Measurements from ENCODE around the gene IRX4.

DNA sequence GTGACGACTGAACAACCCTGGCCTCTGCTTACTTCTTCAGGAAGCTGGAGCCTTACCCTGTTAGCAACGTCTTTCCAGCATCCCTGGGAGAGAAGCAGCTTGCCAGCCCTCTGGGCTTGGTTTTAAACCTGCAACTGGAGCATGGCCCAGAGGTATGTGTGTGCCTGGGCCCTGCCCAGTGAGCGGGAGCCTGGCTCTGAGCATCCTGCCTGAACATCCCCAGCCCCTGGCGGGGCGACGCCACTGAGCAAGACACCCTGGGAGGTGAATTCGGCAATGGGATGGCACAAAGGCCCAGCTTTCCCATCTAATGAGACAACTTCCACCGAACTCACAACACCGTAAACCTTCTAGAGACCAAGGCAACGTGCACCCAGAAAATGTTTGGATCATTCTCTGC is 23.6 kb downstream of the IRX4 start:
- TF ChIP-seq, protein P1, sequence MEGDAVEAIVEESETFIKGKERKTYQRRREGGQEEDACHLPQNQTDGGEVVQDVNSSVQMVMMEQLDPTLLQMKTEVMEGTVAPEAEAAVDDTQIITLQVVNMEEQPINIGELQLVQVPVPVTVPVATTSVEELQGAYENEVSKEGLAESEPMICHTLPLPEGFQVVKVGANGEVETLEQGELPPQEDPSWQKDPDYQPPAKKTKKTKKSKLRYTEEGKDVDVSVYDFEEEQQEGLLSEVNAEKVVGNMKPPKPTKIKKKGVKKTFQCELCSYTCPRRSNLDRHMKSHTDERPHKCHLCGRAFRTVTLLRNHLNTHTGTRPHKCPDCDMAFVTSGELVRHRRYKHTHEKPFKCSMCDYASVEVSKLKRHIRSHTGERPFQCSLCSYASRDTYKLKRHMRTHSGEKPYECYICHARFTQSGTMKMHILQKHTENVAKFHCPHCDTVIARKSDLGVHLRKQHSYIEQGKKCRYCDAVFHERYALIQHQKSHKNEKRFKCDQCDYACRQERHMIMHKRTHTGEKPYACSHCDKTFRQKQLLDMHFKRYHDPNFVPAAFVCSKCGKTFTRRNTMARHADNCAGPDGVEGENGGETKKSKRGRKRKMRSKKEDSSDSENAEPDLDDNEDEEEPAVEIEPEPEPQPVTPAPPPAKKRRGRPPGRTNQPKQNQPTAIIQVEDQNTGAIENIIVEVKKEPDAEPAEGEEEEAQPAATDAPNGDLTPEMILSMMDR (IDR thresholded peaks at IDR 0.05), result no peak
- no peak for TF ChIP-seq POLR2AphosphoS5 (IDR thresholded peaks at IDR 0.05)
- TF ChIP-seq EP300 (IDR thresholded peaks at IDR 0.05), result no peak
- TF ChIP-seq POLR2A (IDR thresholded peaks at IDR 0.05), result no peak
